NCI-H82 treated with DMSO at 0.1 percent for 48 hours (cell line): ENCODE data around the gene SLC2A9.

ENCODE experiments used
- DNase-seq: peaks from one replicate; lab custom pipeline; 2025; ENCODE audit not compliant: unreplicated experiment; lab: John Stamatoyannopoulos, UW

SLC2A9 gene

DNA sequence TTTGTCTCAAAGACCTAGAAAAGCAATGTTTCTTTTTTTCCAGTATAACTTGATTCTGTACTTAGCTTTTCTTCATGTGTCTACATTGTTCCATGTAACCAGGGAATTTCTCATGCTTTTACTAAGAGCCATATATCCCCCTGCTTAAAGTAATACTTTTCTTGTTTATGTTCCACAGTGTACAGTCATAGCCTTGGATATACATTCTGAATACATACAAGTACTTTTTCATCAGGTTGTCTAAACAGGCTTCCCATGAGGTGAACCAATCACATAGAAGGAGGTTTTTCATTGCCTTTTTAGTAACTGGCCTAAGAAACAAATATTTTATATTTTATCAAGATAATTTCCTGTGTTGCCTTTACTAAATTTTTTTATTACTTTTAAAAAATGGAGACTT is 52.8 kb downstream of the SLC2A9 start:
- no peak for DNase-seq

DNA sequence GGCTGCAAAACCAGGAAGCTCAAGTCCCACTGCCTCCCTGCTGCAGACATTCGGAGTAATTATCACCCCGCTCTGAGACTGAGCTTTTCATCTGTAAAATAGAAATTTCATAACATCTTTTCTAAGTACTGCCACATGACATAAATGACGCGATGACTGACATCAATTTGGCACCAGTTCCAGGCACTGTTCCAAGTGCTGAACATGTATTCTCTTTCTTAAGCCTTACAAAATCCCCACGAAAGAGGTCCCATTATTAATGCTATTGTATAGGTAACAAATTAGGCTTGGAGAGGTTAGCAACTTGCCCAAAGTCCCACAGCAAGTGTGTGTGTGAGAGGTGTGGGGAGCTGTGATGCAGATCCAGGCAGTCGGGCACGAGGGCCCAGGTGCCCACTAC is 56.4 kb downstream of the SLC2A9 start:
- no peak for DNase-seq

DNA sequence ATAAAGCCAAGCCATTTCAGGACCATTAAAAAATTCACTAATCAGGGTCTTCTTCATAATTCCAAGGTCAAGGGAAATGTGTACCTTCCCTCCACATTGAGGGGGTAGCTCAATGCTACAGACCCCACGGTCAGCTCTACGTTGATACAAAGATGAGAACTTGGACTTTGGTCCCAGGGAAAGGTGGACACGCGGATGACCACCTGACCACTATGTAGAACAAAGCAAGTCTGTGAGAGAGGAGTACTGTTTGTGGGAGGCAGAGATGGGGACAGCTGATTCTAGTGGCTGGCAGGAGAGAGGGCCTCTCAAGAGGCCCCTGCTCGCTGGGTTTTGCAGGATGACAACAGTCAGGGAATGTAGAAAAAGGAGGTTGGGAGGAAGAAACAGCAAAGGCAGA is 58.0 kb downstream of the SLC2A9 start:
- DNase-seq = no peak

DNA sequence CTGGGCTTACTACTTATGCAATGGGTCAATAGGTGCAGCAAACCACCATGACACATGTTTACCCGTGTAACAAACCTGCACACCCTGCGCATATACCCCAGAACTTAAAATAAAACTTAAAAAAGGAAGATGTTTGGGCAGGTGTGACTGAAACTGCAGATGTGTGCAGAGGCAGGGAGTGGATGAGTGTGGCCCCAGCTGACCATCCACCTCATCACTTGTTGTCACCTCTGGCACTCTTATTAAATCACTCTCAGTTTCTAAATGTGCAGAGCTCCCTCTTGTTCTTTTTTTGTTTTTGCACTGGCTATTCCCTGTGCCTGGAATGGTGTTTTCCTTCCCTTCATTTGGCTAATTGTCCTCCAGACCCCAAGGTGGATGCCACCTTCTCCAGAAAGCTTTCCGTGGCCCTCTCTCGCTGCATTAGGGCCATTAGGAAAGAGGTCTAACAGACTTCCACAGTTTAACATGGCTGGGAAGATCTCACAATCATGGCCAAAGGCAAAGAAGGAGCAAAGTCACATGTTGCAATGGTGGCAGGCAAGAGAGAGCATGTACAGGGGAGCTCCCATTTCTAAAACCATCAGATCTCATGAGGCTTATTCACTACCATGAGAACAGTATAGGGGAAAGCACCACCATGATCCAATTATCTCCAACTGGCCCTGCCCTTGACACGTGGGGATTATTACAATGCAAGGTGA is 58.5 kb downstream of the SLC2A9 start:
- DNase-seq = no peak

DNA sequence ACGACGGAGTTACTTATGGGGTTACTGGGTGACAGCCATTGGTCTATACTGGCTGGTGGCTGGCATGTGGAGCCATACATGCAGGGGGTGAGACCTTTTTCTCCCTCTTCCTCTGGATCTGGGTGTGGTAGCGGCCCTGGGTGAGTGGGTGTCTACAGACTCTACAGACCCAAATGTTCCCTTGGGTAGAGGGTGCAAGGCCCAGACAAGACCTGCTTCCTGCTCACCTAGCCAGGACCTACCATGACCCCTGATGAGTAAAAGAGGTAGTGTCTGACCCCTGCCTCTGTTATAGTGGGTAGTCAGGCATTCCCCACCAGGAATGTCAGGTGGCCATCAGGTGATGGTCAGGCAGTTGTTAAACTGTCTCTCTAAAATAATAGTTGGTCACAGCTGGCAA is 66.8 kb downstream of the SLC2A9 start:
- no peak for DNase-seq

DNA sequence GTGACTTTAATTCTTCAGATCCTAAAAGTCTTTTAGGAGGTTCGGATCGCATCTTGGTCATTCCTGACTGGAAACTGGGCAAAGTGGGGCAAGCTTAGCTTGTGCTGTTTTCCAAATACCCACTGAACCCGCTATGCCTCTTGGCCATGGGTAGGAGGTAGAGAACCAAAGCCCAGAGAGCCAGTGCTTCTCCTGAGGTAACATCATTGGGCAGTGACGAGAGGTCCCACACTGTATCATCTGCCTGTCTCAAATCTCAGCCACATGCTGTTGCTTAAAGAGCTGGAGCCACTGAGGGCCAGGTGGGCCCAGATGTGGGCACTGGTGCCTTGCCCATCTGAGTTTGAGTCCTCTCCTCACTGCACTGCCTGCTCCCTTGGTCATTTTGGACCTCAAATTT is 68.2 kb downstream of the SLC2A9 start:
- no peak for DNase-seq

DNA sequence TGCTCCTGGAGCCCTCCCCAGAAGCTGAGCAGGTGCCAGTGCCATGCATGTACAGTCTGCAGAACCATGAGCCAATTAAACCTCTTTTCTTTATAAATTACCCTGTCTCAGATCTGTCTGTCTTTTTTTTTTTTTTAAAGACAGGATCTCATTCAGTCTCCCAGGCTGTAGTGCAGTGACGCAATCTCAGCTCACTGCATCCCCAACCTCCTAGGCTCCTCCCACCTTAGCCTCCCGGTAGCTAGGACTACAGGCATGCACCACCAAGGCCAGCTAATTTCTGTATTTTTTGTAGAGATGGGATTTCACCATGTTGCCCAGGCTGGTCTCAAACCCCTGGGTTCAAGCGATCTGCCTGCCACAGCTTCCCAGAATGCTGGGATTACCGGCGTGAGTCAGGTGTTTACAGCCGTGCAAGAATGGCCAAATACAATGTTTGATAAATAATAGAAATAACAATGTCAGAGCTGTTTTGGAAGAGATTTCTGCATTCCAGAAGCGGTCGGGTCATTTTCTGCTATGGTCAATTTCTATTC is 68.8 kb downstream of the SLC2A9 start:
- no peak for DNase-seq

DNA sequence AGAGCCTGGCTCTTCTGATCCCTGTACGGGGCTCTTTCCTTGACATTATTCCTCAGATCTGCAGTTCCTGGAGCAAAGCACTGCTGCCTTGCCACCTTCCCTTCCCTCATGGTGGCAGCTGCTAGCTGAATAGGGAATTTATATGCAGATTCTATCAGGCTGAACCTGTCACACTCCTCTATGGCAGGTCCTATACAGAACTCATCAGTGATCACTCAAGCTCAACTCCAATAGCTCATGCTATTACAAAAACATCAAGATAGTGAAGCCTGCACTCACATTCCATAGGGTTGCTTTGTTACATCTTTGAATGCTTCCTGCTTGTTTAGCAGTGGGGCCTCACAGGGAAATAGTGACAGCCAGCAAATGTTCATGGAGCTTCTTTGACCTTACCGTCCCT is 71.7 kb downstream of the SLC2A9 start:
- DNase-seq = no peak

DNA sequence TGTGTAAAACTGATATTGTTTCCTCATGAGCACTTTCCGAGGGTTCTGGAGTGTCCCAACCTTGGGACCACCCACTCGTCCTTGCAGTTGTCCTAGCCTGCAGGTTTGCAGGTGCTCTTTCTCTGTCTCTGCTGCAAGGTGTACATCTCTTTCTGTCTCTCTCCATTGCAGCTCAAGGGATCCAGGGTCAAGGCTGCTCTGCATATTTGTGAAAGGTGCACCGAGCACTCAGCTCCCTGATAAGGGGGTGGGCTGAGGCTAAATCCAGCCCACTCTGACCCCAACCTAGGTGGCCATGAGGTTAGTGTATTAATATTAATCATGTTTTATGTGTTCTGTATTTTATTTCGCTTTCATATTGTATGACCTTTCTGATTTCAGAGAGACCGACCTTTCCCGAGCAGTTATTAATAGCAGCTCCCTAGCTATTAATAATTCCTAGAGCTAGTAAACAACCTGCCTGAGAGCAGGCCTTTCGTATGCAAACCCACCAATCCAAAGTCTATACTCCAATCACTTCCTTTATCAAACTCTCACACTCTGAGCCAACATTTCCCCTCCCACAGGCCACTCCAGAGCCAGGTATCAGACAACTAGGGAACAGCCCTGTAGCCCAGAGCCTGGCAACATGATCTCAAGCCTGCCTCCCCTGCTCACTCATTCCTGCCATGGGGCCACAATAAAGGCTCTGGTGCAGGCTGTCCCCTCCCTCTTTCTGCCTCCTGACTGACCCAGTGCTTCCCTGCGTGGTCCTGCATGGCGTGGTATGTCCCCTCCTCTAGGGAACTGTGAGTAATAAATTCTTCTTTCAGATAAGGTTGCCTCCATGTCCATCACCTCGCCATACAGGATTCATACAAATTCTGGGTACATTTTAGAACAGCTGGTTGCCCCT is 73.9 kb downstream of the SLC2A9 start:
- no peak for DNase-seq

DNA sequence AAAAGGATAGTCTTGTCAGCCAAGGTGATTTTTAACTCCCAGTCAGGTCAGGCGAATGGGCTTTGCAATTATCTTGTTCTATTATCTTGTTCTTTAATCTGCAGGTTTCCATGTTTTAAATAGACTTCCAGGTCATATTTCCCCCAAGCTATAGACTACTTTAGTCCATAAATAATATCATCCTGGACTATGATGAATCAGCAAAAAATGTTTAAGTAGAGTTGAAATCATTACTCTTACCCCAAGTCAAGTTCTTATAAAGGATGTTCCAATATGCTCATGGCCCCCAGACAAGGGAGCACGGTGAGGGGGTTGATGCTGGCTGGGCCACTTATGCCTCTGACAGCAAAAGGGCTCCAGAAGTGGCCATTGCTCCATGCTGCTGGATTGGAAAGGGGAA is 75.1 kb downstream of the SLC2A9 start:
- DNase-seq = no peak

DNA sequence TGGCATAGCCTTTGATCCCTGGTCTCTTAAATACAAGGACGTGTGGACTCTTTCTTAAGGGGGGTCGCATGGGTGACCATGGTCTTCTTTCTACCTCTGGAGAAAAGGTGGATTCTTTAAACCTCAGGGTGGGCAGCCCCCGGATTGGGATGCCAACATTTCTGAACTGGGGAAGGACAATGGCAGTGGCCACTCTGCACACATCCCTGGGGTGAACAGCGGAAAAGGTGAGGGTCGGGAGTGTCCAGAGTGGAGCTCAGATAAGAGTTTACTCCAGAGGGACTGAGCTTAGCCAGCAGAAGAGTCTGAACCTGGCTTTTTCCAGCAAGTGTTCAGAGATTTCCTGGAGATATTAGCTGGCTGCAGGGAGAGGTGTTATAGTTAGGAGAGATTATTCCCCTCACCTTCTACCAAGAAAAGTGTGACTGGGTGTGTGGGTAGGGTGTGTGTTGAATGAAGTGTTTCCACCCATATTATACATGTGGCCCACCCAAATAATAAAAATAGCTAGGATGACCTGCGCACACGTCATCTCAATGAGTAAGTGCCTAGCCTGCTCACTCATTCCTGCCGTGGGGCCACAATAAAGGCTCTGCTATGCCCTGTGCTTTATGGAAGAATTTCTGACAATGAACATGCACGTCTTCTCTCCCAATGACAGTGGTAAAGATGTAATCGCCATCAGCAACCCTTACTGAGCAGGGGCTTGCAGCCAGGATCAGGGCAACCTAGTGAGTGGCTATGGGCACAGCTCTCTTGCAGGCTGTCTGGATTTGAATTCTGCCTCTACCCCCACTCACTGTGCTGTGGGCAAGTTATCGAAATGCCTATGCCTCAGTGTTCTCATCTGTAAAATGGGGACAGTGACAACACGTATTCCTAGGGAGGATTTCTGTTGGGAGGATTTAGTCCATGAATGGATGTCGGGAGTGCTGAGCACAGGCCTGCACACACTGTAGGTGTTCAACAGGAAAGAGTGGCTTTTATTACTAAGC is 76.6 kb downstream of the SLC2A9 start:
- no peak for DNase-seq

DNA sequence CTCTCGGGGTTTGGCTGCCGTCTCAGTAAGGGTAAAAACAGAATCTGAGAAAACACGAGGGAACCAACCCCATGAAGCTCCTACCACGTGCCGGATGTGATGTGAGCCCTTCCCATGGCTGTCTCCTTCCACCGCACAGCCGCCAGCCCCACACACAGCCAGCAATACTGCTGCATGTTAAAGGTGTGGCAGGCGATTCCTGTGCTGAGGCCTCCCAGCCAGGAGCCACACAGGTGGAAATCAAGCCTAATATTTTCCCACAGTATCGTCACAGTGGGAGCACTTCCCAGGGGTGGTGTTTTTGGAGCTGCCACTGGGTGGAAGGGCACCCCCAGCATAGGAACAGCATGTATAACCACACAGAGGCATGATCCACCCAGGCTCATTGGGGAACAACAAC is 77.5 kb downstream of the SLC2A9 start:
- no peak for DNase-seq

DNA sequence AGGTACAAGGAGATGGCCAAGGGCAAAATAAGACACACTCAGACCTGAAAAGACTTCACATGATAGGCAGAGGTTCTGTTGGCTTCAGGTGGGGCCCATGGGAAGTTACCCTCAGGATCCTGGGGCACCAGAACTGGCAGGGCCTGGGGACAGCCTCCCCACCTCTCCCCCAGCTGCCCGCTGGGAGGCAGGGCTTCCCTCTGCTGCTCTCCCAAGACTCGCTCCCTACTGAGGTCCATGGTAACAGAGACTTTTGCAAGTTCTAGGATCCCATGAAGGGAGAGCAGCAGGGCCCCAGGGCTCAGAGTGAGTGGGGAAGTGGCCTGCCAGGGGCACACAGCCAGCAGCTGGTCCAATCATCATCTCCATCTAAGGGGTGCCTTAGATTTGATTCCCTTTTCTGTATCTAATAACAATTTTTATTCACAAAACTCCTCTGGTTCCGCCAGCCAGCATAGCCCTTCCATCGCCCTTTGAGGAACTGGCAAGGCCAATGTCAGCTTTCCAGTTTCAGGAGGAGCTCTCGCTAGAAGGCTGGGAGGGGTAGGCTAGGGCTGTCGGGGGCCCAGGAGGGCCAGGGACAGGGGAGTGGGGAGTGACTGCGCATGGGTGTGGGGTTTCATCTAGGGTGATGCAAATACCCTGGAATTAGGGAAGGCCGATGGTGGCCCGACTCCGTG is 78.2 kb downstream of the SLC2A9 start:
- DNase-seq = no peak

DNA sequence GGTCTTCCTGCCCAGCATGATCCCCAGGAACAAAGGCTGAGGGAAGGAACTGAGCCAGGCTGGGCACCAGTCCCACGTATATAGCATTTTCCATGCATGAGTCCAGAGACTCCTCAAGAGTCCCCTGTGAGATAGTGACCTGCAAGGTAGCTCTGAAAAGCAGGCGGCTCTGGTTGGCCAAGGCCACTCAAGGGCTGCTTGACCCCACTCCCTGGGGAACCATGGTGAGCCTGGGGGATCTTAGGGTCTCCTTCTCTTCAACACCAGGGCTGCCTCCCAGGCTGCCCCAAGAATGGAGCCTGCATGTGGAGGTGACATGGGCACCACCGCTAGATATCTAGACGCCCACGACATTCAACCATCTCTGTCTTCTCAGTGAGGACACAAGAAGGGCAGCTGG is 79.2 kb downstream of the SLC2A9 start:
- DNase-seq = no peak

DNA sequence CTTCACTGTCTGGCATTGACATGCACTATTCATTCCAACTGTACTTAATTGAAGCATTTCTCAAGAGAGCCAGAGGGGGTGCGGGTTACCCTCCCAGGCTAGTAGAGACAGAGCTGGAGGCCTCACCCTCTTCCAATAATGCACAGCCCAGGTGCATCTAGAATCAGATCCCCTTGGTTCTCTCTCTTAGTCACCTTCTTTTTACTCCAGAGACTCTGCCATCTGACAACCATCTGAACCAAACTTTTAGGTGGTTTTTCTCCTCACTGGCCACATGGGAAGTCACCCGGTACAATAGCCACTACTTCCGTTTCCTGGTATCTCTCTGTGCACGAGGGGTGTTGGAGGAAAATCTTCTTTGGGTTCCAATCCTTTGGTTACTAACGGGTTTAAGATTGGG is 81.3 kb downstream of the SLC2A9 start:
- DNase-seq = no peak

DNA sequence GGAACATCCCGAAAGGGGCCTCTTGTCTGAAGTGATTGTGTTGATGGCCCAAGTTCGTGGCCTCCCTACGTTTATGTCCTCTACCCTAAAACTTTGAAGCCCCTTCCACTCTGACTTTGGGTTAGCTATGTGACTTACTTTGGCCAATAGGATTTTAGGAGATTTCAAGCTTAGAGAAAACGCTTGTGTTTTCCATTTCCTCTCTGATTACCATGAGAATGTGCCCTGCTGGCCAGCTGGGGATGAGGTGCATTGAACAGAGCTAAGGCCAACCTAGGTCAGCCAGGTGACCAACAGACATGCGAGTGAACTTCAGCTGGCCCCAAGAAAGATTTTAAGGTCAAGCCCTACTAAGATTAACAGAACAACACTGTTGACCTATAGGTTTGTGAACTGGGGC is 82.4 kb downstream of the SLC2A9 start:
- no peak for DNase-seq

DNA sequence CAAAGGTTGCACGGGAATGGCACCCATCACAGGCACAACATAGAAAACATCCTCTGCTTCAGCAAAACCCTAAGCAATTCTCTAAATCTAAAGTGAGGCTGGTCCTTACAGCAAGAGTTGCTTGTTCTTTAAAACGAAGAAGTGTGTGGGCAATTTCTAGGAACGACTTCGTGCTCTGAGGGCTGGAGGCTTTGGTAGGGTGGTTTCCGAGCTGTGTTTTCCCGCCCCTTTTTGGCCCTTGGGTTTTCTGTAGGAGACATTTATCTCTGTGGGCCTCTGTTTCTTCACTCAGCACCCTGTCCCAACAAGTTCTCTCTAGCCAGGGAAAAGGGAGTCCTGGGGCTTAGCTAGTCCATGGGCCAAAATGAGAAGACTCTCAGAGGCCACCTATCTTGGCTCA is 84.2 kb downstream of the SLC2A9 start:
- DNase-seq = no peak

DNA sequence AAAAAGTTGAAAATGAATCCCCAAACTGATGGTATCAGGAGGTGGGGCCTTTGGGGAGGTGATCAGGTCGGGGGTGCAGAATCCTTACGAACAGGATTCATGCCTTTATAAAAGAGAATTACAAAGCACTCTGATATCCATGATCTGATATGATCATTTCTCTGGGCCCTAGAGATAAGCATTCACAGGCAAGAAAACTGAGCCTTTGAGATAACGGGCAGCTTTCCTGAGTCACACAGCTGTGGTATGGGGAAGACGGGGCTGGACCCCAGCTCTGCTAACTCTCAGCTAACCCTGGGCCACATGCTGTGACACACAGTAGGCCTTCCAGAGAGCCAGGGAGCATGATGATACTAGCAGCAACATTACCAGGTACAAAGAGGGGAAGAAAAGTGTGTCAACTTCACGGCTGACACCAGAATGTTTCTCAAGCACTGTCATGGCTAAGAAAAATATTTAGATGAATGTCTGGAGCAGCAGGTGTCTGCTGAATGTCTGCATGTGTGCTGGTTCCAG is 85.1 kb downstream of the SLC2A9 start:
- no peak for DNase-seq

DNA sequence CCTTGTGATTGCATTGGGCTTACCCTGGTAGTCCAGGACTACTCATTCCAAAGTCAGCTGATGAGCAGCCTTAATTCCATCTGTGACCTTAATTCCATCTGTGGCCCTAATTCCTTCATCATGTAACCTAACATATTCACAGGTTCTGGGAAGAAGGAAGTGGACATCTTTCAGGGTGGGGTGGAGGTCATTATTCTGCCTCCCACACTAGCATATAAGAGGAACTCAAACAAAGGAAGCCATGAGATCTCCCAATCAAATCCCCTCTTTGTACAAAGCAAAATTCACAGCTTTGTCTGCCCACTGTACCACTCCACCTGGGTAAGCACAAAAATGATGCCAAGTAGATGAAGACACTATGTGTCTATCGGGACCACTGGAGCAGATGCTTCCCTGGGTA is 87.3 kb downstream of the SLC2A9 start:
- DNase-seq = no peak

DNA sequence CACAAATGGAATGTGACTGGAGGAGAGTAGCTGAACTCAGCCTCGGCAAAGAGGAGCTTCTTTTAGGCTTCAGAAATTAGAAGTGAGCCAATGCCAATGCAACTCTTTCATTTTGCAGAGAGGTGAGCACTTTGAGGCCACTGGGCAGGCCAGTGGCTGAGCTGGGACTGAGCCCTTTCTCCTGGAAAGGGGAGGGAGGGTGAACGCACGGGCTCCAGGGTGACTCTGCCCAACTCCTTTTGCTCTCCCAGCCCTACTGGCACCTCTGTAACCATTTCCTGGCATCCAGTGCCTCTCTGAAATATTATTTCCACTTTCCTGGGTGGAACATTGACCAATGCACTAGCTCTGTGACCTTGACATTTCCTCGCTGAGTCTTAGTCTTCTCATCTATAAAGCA is 88.1 kb downstream of the SLC2A9 start:
- no peak for DNase-seq
